ENCODE measurements around the gene MPG. TPM values are rescaled to one million over a fixed set of nuclear protein-coding genes. Genes with fewer than 3 reads are reported as not detected.
"Not testable (repeated sequence)": the region's sequence is repeated elsewhere in the genome, so short reads cannot be mapped to it uniquely, and the experiment has no call there.

MPG gene, protein sequence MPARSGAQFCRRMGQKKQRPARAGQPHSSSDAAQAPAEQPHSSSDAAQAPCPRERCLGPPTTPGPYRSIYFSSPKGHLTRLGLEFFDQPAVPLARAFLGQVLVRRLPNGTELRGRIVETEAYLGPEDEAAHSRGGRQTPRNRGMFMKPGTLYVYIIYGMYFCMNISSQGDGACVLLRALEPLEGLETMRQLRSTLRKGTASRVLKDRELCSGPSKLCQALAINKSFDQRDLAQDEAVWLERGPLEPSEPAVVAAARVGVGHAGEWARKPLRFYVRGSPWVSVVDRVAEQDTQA
- total RNA-seq (2021) (30.6 and 34.2 TPM in 2 replicates), Bru-seq, nascent RNA (percentile 52 among the genes with signal in this experiment), BruChase-seq, experiment 1, labeled RNA remaining after a 2-hour chase (percentile 50 among the genes with signal in this experiment), BruChase-seq, experiment 2, labeled RNA remaining after a 6-hour chase (percentile 61 among the genes with signal in this experiment)
- long read RNA-seq, transcript MPG-202 (4 exons, 1,205 nt), result major isoform, 63 of 85 reads
- long read RNA-seq, transcript MPG-201 (5 exons, 1,193 nt), result minor isoform, 7 of 85 reads
- long read RNA-seq, partial matches to known transcripts, result 10 of 85 reads
- long read RNA-seq, other reads (novel, unspliced or antisense), result 5 of 85 reads

DNA sequence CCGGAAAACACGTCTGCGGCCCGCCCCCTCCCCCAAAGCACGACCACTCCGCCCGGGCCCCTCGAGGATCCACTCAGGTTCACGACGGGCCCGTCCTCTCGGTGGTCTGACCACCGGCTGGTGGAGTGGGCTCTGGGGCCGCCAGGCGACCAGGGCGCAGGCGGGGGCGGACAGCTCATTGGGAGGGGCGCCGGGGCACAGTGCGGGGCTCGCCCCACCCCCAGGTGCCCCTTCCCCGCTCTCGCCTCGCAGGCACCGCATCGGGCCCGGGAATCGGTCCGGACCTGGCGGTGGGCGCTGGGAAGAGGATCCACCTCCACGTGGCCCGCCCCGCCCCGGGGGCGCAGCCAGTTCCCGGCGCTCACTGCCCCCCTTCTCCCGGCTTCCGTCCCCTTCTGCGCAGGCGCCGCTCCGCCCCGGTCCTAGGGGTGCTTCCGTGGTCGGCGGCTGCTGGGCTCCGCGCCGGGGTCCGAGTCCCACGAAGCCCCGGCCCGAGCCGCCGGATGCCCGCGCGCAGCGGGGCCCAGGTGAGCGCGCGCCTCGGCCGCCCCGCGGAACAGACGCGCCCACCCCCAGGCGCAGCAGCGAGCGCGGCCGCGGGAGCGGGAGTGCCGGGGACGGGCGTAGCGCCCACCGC is at the start of gene MPG:
Gene MPG, plus strand, starts transcription at position 419 of the 637 bp plus-strand sequence. Its CDS starts 85 bp downstream, at position 504.
- DNase-seq (ENCODE audit: low spot score), result peak; percentile 81
- no peak for TF ChIP-seq EZH2 (IDR thresholded peaks at IDR 0.05; ENCODE audit: borderline replicate concordance, low read depth, low read length, poor library complexity, severe bottlenecking)
- TF ChIP-seq, protein P1, sequence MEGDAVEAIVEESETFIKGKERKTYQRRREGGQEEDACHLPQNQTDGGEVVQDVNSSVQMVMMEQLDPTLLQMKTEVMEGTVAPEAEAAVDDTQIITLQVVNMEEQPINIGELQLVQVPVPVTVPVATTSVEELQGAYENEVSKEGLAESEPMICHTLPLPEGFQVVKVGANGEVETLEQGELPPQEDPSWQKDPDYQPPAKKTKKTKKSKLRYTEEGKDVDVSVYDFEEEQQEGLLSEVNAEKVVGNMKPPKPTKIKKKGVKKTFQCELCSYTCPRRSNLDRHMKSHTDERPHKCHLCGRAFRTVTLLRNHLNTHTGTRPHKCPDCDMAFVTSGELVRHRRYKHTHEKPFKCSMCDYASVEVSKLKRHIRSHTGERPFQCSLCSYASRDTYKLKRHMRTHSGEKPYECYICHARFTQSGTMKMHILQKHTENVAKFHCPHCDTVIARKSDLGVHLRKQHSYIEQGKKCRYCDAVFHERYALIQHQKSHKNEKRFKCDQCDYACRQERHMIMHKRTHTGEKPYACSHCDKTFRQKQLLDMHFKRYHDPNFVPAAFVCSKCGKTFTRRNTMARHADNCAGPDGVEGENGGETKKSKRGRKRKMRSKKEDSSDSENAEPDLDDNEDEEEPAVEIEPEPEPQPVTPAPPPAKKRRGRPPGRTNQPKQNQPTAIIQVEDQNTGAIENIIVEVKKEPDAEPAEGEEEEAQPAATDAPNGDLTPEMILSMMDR (conservative IDR thresholded peaks at IDR 0.05; ENCODE audit: low read depth, low read length), result no peak
- ChIA-PET CTCF (interaction anchor here (0.6 to 1.4 kb wide), 3 partner anchors 12 to 29 kb away, joined by 3 to 4 read pairs (median 4); no protein-coding TSS in a partner anchor), POLR2A (ENCODE audit: low non-redundant PET) (no interaction called here)
- intact Hi-C loops (cut with micrococcal nuclease; ENCODE audit: unreplicated experiment), result no loop called here
- BruUV-seq (replicated peaks), result no TSS peak
- H3K4me3 ChIP-seq (ENCODE audit: low read depth, low read length, poor library complexity, severe bottlenecking), result peak within 1 kb of the TSS; percentile 76
- H3K27me3 ChIP-seq (replicated peaks; ENCODE audit: insufficient read depth, low read depth, low read length, poor library complexity), result no peaks in the 10 kb centered on the region
- no peaks in the 10 kb centered on the region for H3K9me3 ChIP-seq (ENCODE audit: low read depth, low read length, poor library complexity, severe bottlenecking)
- peaks cover 31% of the 10 kb centered on the region for H3K4me1 ChIP-seq (ENCODE audit: insufficient read depth, low read length, poor library complexity, severe bottlenecking)
- peaks cover 4% of the 10 kb centered on the region for H3K36me3 ChIP-seq (ENCODE audit: insufficient read depth, low read length, poor library complexity, severe bottlenecking)
- peak within 1 kb of the TSS; percentile 82 for H3K27ac ChIP-seq (ENCODE audit: low read depth, low read length, poor library complexity, severe bottlenecking)

DNA sequence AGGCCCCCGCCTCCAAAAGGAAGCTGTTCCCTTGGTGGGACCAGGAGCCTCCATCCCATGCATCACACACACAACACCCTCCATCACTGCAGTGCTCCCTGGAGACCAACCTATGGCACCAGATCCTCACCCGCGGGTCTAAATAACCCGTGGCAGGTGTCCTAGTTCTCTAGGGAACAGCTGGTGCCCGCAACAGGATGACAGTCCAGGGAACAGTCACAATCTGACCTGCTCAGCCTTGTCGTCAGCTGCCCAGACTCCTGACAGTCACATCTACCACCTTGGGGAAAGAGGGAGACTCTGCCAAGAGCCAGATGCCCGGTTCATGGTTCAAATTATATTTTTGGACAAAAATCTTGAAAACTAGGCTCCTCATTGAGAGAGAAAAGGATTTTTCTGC is 47.4 kb upstream of the MPG start:
- H3K9me3 ChIP-seq (ENCODE audit: low read depth, low read length, poor library complexity, severe bottlenecking); H3K4me1 ChIP-seq (ENCODE audit: insufficient read depth, low read length, poor library complexity, severe bottlenecking); H3K4me3 ChIP-seq (ENCODE audit: low read depth, low read length, poor library complexity, severe bottlenecking); H3K27me3 ChIP-seq (replicated peaks; ENCODE audit: insufficient read depth, low read depth, low read length, poor library complexity); DNase-seq (ENCODE audit: low spot score); intact Hi-C loops (cut with micrococcal nuclease; ENCODE audit: unreplicated experiment); H3K27ac ChIP-seq (ENCODE audit: low read depth, low read length, poor library complexity, severe bottlenecking); CTCF ChIA-PET; H3K36me3 ChIP-seq (ENCODE audit: insufficient read depth, low read length, poor library complexity, severe bottlenecking); POLR2A ChIA-PET (ENCODE audit: low non-redundant PET); BruUV-seq (replicated peaks): not testable (repeated sequence)

DNA sequence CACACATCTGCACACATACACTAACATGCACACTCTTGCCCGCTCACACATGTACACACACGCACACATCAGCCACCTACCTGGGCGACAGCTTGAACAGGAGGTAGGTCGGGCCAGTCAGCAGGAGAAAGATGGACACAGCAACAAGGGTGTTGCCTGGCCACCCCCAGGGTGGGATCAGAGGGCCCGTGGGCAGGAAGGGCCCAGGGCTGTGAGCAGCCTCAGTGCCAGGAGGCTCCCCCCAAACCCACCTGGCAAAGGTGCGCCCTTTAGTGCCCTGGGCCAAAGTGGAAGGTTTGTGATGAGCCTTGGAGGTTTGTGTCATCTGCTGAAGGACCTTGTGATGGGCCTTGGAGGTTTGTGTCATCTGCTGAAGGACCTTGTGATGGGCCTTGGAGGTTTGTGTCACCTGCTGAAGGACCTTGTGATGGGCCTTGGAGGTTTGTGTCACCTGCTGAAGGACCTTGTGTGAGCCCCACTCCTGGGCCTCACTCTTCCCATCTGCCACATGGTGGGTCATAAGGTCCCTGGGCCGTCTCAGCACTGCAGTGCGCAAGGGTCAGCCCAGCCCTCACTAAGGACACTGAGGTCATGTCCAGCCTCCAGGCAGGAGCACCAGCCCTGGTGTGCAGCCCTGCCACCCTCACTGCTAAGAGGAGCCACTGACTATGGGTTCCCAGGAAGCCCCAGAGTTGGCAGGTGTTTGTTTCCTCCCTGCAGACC is 44.7 kb upstream of the MPG start:
- H3K4me1 ChIP-seq (ENCODE audit: insufficient read depth, low read length, poor library complexity, severe bottlenecking); intact Hi-C loops (cut with micrococcal nuclease; ENCODE audit: unreplicated experiment); H3K9me3 ChIP-seq (ENCODE audit: low read depth, low read length, poor library complexity, severe bottlenecking); H3K27ac ChIP-seq (ENCODE audit: low read depth, low read length, poor library complexity, severe bottlenecking); H3K27me3 ChIP-seq (replicated peaks; ENCODE audit: insufficient read depth, low read depth, low read length, poor library complexity); DNase-seq (ENCODE audit: low spot score); CTCF ChIA-PET; BruUV-seq (replicated peaks); H3K36me3 ChIP-seq (ENCODE audit: insufficient read depth, low read length, poor library complexity, severe bottlenecking); H3K4me3 ChIP-seq (ENCODE audit: low read depth, low read length, poor library complexity, severe bottlenecking); POLR2A ChIA-PET (ENCODE audit: low non-redundant PET): not testable (repeated sequence)
